Measurements from ENCODE around the gene SHANK2. TPM values are rescaled to one million over a fixed set of nuclear protein-coding genes. Genes with fewer than 3 reads are reported as not detected.
A peak's percentile ranks its signal among the peaks of the same experiment; 100 is the strongest.

SHANK2 gene
- total RNA-seq, 1 donor from 2014 or later = 59.8 TPM

- DNase-seq (no peak), ATAC-seq (no peak)
- no peaks in the 10 kb centered on the region for H3K36me3 ChIP-seq
- TF ChIP-seq CTCF (IDR thresholded peaks at IDR 0.05) = no peak
- H3K27me3 ChIP-seq (ENCODE audit: low read depth) = peaks cover 4% of the 10 kb centered on the region
- no peaks in the 10 kb centered on the region for H3K9me3 ChIP-seq
- intact Hi-C loops (cut with DNase I) = no loop called here
- H3K4me3 ChIP-seq = no peak overlapping the region
- no peaks in the 10 kb centered on the region for H3K4me1 ChIP-seq
- no peak overlapping the region for H3K27ac ChIP-seq
These were observed 15.5 kb upstream of the SHANK2 start for GRCh38 chr11:71267807-71268421.

- intact Hi-C loops (cut with DNase I) = no loop called here
- peaks cover 4% of the 10 kb centered on the region for H3K27me3 ChIP-seq (ENCODE audit: low read depth)
- no peaks in the 10 kb centered on the region for H3K9me3 ChIP-seq
- H3K4me3 ChIP-seq = no peak overlapping the region
- H3K4me1 ChIP-seq = no peaks in the 10 kb centered on the region
- no peak for TF ChIP-seq CTCF (IDR thresholded peaks at IDR 0.05)
- DNase-seq (peak; percentile 68), ATAC-seq (peak; percentile 85 to 86)
- H3K27ac ChIP-seq = no peak overlapping the region
- H3K36me3 ChIP-seq = no peaks in the 10 kb centered on the region
These were observed 13.9 kb upstream of the SHANK2 start for GRCh38 chr11:71266114-71266833.

- peak in 1 of 2 donors; percentile 13 for ATAC-seq
- Histone ChIP-seq H3K9me3 (no peaks in the 10 kb centered on the region), H3K4me3 (no peak overlapping the region), H3K36me3 (no peaks in the 10 kb centered on the region), H3K27me3 (ENCODE audit: low read depth) (peaks cover 4% of the 10 kb centered on the region), H3K4me1 (no peaks in the 10 kb centered on the region), H3K27ac (no peak overlapping the region)
- intact Hi-C loops (cut with DNase I) = no loop called here
- no peak for TF ChIP-seq CTCF (IDR thresholded peaks at IDR 0.05)
- no peak for DNase-seq
These were observed 13.2 kb upstream of the SHANK2 start for GRCh38 chr11:71265559-71266092.

GRCh38 chr11:71263386-71263785, 11.0 kb upstream of the SHANK2 start:
- Histone ChIP-seq H3K9me3 (peaks cover 2% of the 10 kb centered on the region), H3K27me3 (ENCODE audit: low read depth) (peaks cover 4% of the 10 kb centered on the region), H3K4me3 (no peak overlapping the region), H3K27ac (no peak overlapping the region), H3K4me1 (no peaks in the 10 kb centered on the region), H3K36me3 (no peaks in the 10 kb centered on the region)
- no peak for ATAC-seq
- intact Hi-C loops (cut with DNase I) = no loop called here
- TF ChIP-seq CTCF (IDR thresholded peaks at IDR 0.05) = no peak
- no peak for DNase-seq

- ATAC-seq (no peak), DNase-seq (no peak)
- TF ChIP-seq CTCF (IDR thresholded peaks at IDR 0.05) = no peak
- Histone ChIP-seq H3K4me1 (peaks cover 14% of the 10 kb centered on the region), H3K4me3 (no peak overlapping the region), H3K9me3 (peaks cover 4% of the 10 kb centered on the region), H3K36me3 (no peaks in the 10 kb centered on the region), H3K27ac (no peak overlapping the region), H3K27me3 (ENCODE audit: low read depth) (peaks cover 24% of the 10 kb centered on the region)
- intact Hi-C loops (cut with DNase I) = no loop called here
These were observed 3.6 kb upstream of the SHANK2 start for GRCh38 chr11:71255800-71256479.

Measured in lower lobe of right lung (tissue), 2 donors.